Measurements from ENCODE around the gene HELZ. TPM values are rescaled to one million over a fixed set of nuclear protein-coding genes. Genes with fewer than 3 reads are reported as not detected.
"Not testable (repeated sequence)": the region's sequence is repeated elsewhere in the genome, so short reads cannot be mapped to it uniquely, and the experiment has no call there.

The HELZ gene
- total RNA-seq, 1 experiment from 2014 or later, result 49.8 TPM

- no peak overlapping the region for H3K56ac ChIP-seq (ENCODE audit: insufficient read length, low read depth, low read length)
- H2AK5ac ChIP-seq (ENCODE audit: insufficient read length, low read length), result no peak overlapping the region
- no peaks in the 10 kb centered on the region for H3K4me1 ChIP-seq (ENCODE audit: insufficient read depth, low read length)
- no peaks in the 10 kb centered on the region for H3K79me1 ChIP-seq (ENCODE audit: insufficient read depth, low read depth, low read length, poor library complexity, severe bottlenecking)
- H3K4ac ChIP-seq (ENCODE audit: low read depth, low read length), result no peak overlapping the region
- no peak overlapping the region for H2BK12ac ChIP-seq (ENCODE audit: insufficient read length, low read depth, low read length)
- H2AFZ ChIP-seq (ENCODE audit: low read length), result no peak overlapping the region
- no peak overlapping the region for H3K4me2 ChIP-seq (ENCODE audit: insufficient read depth, insufficient read length, low read length)
- H2BK20ac ChIP-seq (ENCODE audit: low read depth, low read length, poor library complexity, severe bottlenecking), result no peak overlapping the region
- H2BK120ac ChIP-seq (ENCODE audit: low read depth, low read length, poor library complexity, severe bottlenecking), result no peak overlapping the region
- H3K9ac ChIP-seq (ENCODE audit: extremely low read depth, insufficient read length, low read length), result no peak overlapping the region
- H2BK15ac ChIP-seq (ENCODE audit: low read depth, low read length), result no peak overlapping the region
- no CpG with 5 or more reads among the region's 7 CpGs for WGBS (ENCODE audit: extremely low coverage, insufficient read length, low lambda C conversion rate)
- peaks cover 8 to 13% of the 10 kb centered on the region in 2 experiments; a peak in 3 of 4 replicates for H3K4me1 Mint-ChIP-seq
- no peaks in the 10 kb centered on the region for H4K20me1 ChIP-seq (ENCODE audit: control insufficient read depth, insufficient read depth, insufficient read length)
- no peak overlapping the region for H3K18ac ChIP-seq (ENCODE audit: insufficient read length, low read depth, low read length)
- H3K23me2 ChIP-seq (ENCODE audit: insufficient read length, low read depth, low read length, poor library complexity, severe bottlenecking), result no peaks in the 10 kb centered on the region
- H3K23ac ChIP-seq (ENCODE audit: insufficient read length, low read depth, low read length), result no peak overlapping the region
- H4K91ac ChIP-seq (ENCODE audit: insufficient read length, low read depth, low read length), result no peak overlapping the region
- peaks cover 1% of the 10 kb centered on the region for H3K27me3 Mint-ChIP-seq (ENCODE audit: low read depth)
- no peak overlapping the region for H4K8ac ChIP-seq (replicated peaks; ENCODE audit: insufficient read length, low read depth, low read length)
- H3K27ac ChIP-seq (ENCODE audit: insufficient read length, low read depth, low read length), result no peak overlapping the region
- no peak overlapping the region; a peak in 1 of 7 replicates for H3K27ac Mint-ChIP-seq
- no peaks in the 10 kb centered on the region for H3K36me3 Mint-ChIP-seq (ENCODE audit: insufficient read depth in 1 of 3, low read depth in 3 of 3)
- no peak overlapping the region for H3K4me3 Mint-ChIP-seq
- H3K27me3 ChIP-seq (ENCODE audit: insufficient read depth, low read length), result no peaks in the 10 kb centered on the region
- no peak overlapping the region for H3K14ac ChIP-seq (ENCODE audit: insufficient read depth, low read length)
- no peak overlapping the region for H2BK5ac ChIP-seq (ENCODE audit: insufficient read length, low read length)
- H3T11ph ChIP-seq (ENCODE audit: low read length), result no peak overlapping the region
- no peaks in the 10 kb centered on the region for H3K79me2 ChIP-seq (ENCODE audit: insufficient read depth, low read length)
- H4K5ac ChIP-seq (ENCODE audit: insufficient read length, low read depth, low read length), result no peak overlapping the region
- no peaks in the 10 kb centered on the region for H3K9me3 ChIP-seq (ENCODE audit: control insufficient read depth, low read depth, low read length)
- no peak for DNase-seq
- H3K9me3 Mint-ChIP-seq, result no peaks in the 10 kb centered on the region
- no peak for TF ChIP-seq CTCF (conservative IDR thresholded peaks at IDR 0.05)
Measured at GRCh38 chr17:67041531-67041930, 203.5 kb downstream of the HELZ start.

- H3K36me3 Mint-ChIP-seq (ENCODE audit: insufficient read depth in 1 of 3, low read depth in 3 of 3); H4K8ac ChIP-seq (replicated peaks; ENCODE audit: insufficient read length, low read depth, low read length); H3K14ac ChIP-seq (ENCODE audit: insufficient read depth, low read length); H3K4me1 ChIP-seq (ENCODE audit: insufficient read depth, low read length); H2BK12ac ChIP-seq (ENCODE audit: insufficient read length, low read depth, low read length); H4K20me1 ChIP-seq (ENCODE audit: control insufficient read depth, insufficient read depth, insufficient read length); H3K9me3 ChIP-seq (ENCODE audit: control insufficient read depth, low read depth, low read length); H3K27ac Mint-ChIP-seq; H3K27me3 ChIP-seq (ENCODE audit: insufficient read depth, low read length); H2BK15ac ChIP-seq (ENCODE audit: low read depth, low read length); H3K23me2 ChIP-seq (ENCODE audit: insufficient read length, low read depth, low read length, poor library complexity, severe bottlenecking); H4K91ac ChIP-seq (ENCODE audit: insufficient read length, low read depth, low read length); DNase-seq; H3K56ac ChIP-seq (ENCODE audit: insufficient read length, low read depth, low read length); H2BK5ac ChIP-seq (ENCODE audit: insufficient read length, low read length); H2BK20ac ChIP-seq (ENCODE audit: low read depth, low read length, poor library complexity, severe bottlenecking); H3K9me3 Mint-ChIP-seq; H3K4ac ChIP-seq (ENCODE audit: low read depth, low read length); H3K79me2 ChIP-seq (ENCODE audit: insufficient read depth, low read length); H2BK120ac ChIP-seq (ENCODE audit: low read depth, low read length, poor library complexity, severe bottlenecking); H3K27ac ChIP-seq (ENCODE audit: insufficient read length, low read depth, low read length); H3K9ac ChIP-seq (ENCODE audit: extremely low read depth, insufficient read length, low read length); H3K27me3 Mint-ChIP-seq (ENCODE audit: low read depth); H3K79me1 ChIP-seq (ENCODE audit: insufficient read depth, low read depth, low read length, poor library complexity, severe bottlenecking); H3K4me3 Mint-ChIP-seq; H2AFZ ChIP-seq (ENCODE audit: low read length); H3K23ac ChIP-seq (ENCODE audit: insufficient read length, low read depth, low read length); H4K5ac ChIP-seq (ENCODE audit: insufficient read length, low read depth, low read length); H3K18ac ChIP-seq (ENCODE audit: insufficient read length, low read depth, low read length); H2AK5ac ChIP-seq (ENCODE audit: insufficient read length, low read length); H3K4me2 ChIP-seq (ENCODE audit: insufficient read depth, insufficient read length, low read length); H3T11ph ChIP-seq (ENCODE audit: low read length): not testable (repeated sequence)
- no CpG with 5 or more reads among the region's 5 CpGs for WGBS (ENCODE audit: extremely low coverage, insufficient read length, low lambda C conversion rate)
- H3K4me1 Mint-ChIP-seq, result peaks cover 8 to 13% of the 10 kb centered on the region in 2 experiments; a peak in 3 of 4 replicates
Measured at GRCh38 chr17:67041119-67041518, 203.9 kb downstream of the HELZ start.

Measured in H9 (cell line).